A673 (cell line): ENCODE measurements around the gene ARL4D. TPM values are rescaled to one million over a fixed set of nuclear protein-coding genes. Genes with fewer than 3 reads are reported as not detected.

Experiments used
- BruUV-seq: library from RNA; stranded (reverse); fragments of 400-500 nt; replicated peaks from 2 replicates; lab custom pipeline; 2021; lab: Mats Ljungman, UMichigan
- CTCF ChIA-PET: fragments of 300-600 bp; sonication (Branson Sonifier 250); formaldehyde crosslinking; loops from one replicate; lab custom pipeline; 2022; ENCODE audit warnings: antibody characterized with exemption; lab: Charles Lee
- POLR2A ChIA-PET: fragments of 300-600 bp; sonication (Branson Sonifier 250); formaldehyde crosslinking; loops from one replicate; lab custom pipeline; 2022; ENCODE audit warnings: antibody characterized with exemption; ENCODE audit not compliant: low non-redundant PET; lab: Charles Lee
- DNase-seq: peaks from one replicate; pipeline ENCODE4 v3.0.0-alpha.2; 2015; ENCODE audit warnings: low spot score
- H3K27ac ChIP-seq: fragments of 200-600 bp; sonication (generic); 2 replicates; pipeline ENCODE4 v1.5.1; 2016; ENCODE audit warnings: mixed run types, low read depth, mild to moderate bottlenecking, mixed read lengths, antibody characterized with exemption, low read length; ENCODE audit not compliant: poor library complexity, severe bottlenecking
- H3K27me3 ChIP-seq: fragments of 200-600 bp; sonication (generic); replicated peaks from 2 replicates; pipeline ENCODE4 v1.6.1; 2017; ENCODE audit warnings: mixed run types, low read depth, mild to moderate bottlenecking, mixed read lengths, antibody characterized with exemption, low read length; ENCODE audit not compliant: insufficient read depth, poor library complexity
- H3K36me3 ChIP-seq: fragments of 200-600 bp; sonication (generic); 2 replicates; pipeline ENCODE4 v1.6.1; 2016; ENCODE audit warnings: mixed run types, mild to moderate bottlenecking, mixed read lengths, antibody characterized with exemption, low read length; ENCODE audit not compliant: insufficient read depth, poor library complexity, severe bottlenecking
- H3K4me1 ChIP-seq: fragments of 200-600 bp; sonication (generic); 2 replicates; pipeline ENCODE4 v1.6.1; 2017; ENCODE audit warnings: mixed run types, mild to moderate bottlenecking, mixed read lengths, antibody characterized with exemption, low read length; ENCODE audit not compliant: insufficient read depth, poor library complexity, severe bottlenecking
- H3K4me3 ChIP-seq: fragments of 200-600 bp; sonication (generic); 2 replicates; pipeline ENCODE4 v1.5.1; 2016; ENCODE audit warnings: low read depth, mixed run types, mild to moderate bottlenecking, mixed read lengths, low read length; ENCODE audit not compliant: poor library complexity, severe bottlenecking
- H3K9me3 ChIP-seq: fragments of 200-600 bp; sonication (generic); 2 replicates; pipeline ENCODE4 v1.6.1; 2016; ENCODE audit warnings: mixed run types, low read depth, mild to moderate bottlenecking, mixed read lengths, antibody characterized with exemption, low read length; ENCODE audit not compliant: poor library complexity, severe bottlenecking
- EZH2 ChIP-seq: fragments of 200-600 bp; sonication (generic); IDR thresholded peaks from 2 replicates; pipeline ENCODE4 v1.6.1; 2017; ENCODE audit warnings: borderline replicate concordance, low read depth, mild to moderate bottlenecking, mixed read lengths, antibody characterized with exemption, low read length; ENCODE audit not compliant: poor library complexity, severe bottlenecking
- intact Hi-C: fragments of 100-400 bp; cut with micrococcal nuclease; formaldehyde crosslinking; loops from one replicate; pipeline ENCODE4 v1.10.0; 2022; ENCODE audit not compliant: unreplicated experiment
- total RNA-seq: library from RNA; stranded (reverse); gene quantifications from 2 replicates; pipeline ENCODE4 v1.2.3, GENCODE V29; 2021
- TF ChIP-seq, protein P1 (sequence below): fragments of 300-800, 200-600 bp; sonication (generic); conservative IDR thresholded peaks from 2 replicates; pipeline ENCODE4 v1.5.1; 2017; ENCODE audit warnings: low read depth, mild to moderate bottlenecking, antibody characterized with exemption, low read length, moderate library complexity, mixed read lengths

ARL4D gene
- total RNA-seq, 1 experiment from 2014 or later: 4.3 TPM

GRCh38 chr17:43410557-43411368 lies 12.0 kb downstream of the ARL4D start:
- intact Hi-C loops: no loop called here
- no TSS peak for BruUV-seq
- DNase-seq: no peak
- no peaks in the 10 kb centered on the region for H3K36me3 ChIP-seq
- CTCF ChIA-PET: no interaction called here
- H3K4me1 ChIP-seq: peaks cover 27% of the 10 kb centered on the region
- H3K9me3 ChIP-seq: no peaks in the 10 kb centered on the region
- no peak for TF ChIP-seq EZH2
- TF ChIP-seq, protein P1, sequence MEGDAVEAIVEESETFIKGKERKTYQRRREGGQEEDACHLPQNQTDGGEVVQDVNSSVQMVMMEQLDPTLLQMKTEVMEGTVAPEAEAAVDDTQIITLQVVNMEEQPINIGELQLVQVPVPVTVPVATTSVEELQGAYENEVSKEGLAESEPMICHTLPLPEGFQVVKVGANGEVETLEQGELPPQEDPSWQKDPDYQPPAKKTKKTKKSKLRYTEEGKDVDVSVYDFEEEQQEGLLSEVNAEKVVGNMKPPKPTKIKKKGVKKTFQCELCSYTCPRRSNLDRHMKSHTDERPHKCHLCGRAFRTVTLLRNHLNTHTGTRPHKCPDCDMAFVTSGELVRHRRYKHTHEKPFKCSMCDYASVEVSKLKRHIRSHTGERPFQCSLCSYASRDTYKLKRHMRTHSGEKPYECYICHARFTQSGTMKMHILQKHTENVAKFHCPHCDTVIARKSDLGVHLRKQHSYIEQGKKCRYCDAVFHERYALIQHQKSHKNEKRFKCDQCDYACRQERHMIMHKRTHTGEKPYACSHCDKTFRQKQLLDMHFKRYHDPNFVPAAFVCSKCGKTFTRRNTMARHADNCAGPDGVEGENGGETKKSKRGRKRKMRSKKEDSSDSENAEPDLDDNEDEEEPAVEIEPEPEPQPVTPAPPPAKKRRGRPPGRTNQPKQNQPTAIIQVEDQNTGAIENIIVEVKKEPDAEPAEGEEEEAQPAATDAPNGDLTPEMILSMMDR: no peak
- POLR2A ChIA-PET: no interaction called here
- H3K27ac ChIP-seq: no peak overlapping the region
- no peaks in the 10 kb centered on the region for H3K27me3 ChIP-seq
- no peak overlapping the region for H3K4me3 ChIP-seq

GRCh38 chr17:43411369-43411677 lies 12.5 kb downstream of the ARL4D start:
- Histone ChIP-seq H3K36me3 (no peaks in the 10 kb centered on the region), H3K4me3 (no peak overlapping the region), H3K4me1 (peaks cover 27% of the 10 kb centered on the region), H3K9me3 (no peaks in the 10 kb centered on the region), H3K27ac (peak overlapping the region; percentile 5), H3K27me3 (no peaks in the 10 kb centered on the region)
- intact Hi-C loops: no loop called here
- no peak for DNase-seq
- BruUV-seq: no TSS peak
- POLR2A ChIA-PET: interaction anchor here (0.6 kb wide), 1 partner anchor 13 kb away, joined by 3 read pairs; no protein-coding TSS in a partner anchor
- CTCF ChIA-PET: no interaction called here
- TF ChIP-seq, protein P1: no peak
- TF ChIP-seq EZH2: no peak

GRCh38 chr17:43411749-43412148 lies 13.0 kb downstream of the ARL4D start:
- no peak for TF ChIP-seq EZH2
- TF ChIP-seq, protein P1: no peak
- intact Hi-C loops: no loop called here
- BruUV-seq: no TSS peak
- Histone ChIP-seq H3K4me1 (peaks cover 27% of the 10 kb centered on the region), H3K9me3 (no peaks in the 10 kb centered on the region), H3K27me3 (no peaks in the 10 kb centered on the region), H3K27ac (peak overlapping the region; percentile 5), H3K36me3 (no peaks in the 10 kb centered on the region), H3K4me3 (no peak overlapping the region)
- CTCF ChIA-PET: no interaction called here
- no peak for DNase-seq
- POLR2A ChIA-PET: interaction anchor here (0.6 kb wide), 1 partner anchor 13 kb away, joined by 3 read pairs; no protein-coding TSS in a partner anchor
